ENCODE measurements around the gene ARID1A.
"Not testable (repeated sequence)": the region's sequence is repeated elsewhere in the genome, so short reads cannot be mapped to it uniquely, and the experiment has no call there.

The ARID1A gene

GRCh38 chr1:26787706-26788514 is 92.1 kb downstream of the ARID1A start, which contains the start of gene PIGV:
Gene PIGV (plus strand): TSS chr1:26787950. CDS start chr1:26790816, 2,866 bp downstream.
- peak; percentile 89 for DNase-seq (ENCODE audit: low spot score)

DNA sequence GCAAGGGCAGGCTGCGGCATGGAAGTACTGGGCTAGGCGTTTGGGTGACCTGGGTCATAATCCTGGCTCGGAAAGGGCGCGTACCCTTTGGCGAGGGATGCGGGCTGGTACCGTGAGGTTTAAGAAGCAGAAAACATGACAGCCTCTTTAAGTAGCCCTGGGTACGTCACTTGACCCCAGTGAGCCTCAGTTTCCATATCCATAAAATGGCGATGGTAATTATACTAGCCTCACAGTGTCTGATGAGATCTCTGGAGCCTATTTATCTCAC is 92.6 kb downstream of the ARID1A start:
- no peak for DNase-seq (ENCODE audit: low spot score)

GRCh38 chr1:26788836-26789611 is 93.2 kb downstream of the ARID1A start:
- peak; percentile 93 for DNase-seq (ENCODE audit: low spot score)

- no peak for DNase-seq (ENCODE audit: low spot score)
Measured at GRCh38 chr1:26789612-26789865, 93.7 kb downstream of the ARID1A start.

DNA sequence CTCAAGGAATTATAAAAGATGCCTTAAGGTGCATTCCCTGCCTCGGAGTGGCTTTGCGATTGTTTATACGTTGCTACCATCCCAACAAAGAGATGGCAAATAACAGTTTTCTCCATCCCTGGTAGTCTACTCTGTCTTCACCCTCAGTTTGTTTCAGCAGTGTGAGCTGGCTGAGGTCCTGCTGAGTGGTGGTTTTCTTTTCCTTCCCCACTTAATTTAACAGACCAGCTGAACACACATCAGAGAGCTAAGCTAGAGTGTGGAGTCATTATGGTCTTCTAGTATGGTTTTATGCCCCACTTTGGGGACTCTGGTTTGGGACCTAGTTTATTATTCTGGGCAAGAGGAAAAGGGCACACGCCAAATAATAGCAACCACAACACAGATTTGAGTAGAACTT is 94.1 kb downstream of the ARID1A start:
- DNase-seq (ENCODE audit: low spot score), result no peak

- no peak for DNase-seq (ENCODE audit: low spot score)
Measured at GRCh38 chr1:26790551-26790953, 94.7 kb downstream of the ARID1A start.

DNA sequence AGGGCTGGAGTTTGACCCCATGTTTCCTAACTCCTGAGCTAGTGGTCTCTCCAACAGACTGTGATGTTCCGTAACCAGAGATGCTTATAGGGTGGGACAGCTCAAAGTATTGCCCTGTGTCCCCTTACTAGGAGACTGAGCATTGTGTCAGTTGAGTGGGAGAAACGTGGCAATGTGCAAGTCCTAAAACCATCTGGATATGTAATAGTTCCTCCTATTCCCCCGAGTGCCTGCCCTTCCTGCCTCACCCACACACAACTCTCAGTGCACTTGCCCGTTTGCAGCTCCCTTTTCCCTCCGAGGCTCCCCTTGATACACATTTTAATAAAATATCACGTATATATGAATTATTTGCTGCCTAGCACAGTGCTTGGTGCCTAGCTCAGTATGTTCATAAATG is 95.3 kb downstream of the ARID1A start:
- DNase-seq (ENCODE audit: low spot score), result no peak

DNA sequence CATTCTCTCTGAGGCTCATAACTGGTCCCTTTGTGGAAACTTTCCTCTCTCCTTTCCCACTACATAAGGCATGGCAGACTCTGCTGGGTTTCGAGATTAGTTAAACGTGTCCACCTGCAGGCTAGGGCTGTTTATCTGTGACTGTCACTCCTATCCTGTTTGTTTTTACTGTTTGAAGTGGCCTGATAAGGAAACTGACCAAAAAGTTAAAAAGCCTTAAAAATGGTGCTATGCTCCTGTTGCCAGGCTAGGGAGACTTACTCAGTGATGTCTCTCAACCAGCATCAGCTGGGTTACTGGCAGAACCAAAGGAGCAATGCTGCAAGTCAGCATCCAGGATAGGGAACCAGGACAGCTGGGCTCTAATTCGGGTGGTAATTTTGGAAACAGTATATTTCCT is 95.8 kb downstream of the ARID1A start:
- DNase-seq (ENCODE audit: low spot score), result no peak

GRCh38 chr1:26792924-26793323 is 97.1 kb downstream of the ARID1A start:
- no peak for DNase-seq (ENCODE audit: low spot score)

- no peak for DNase-seq (ENCODE audit: low spot score)
Measured at GRCh38 chr1:26794391-26794790, 98.6 kb downstream of the ARID1A start.

GRCh38 chr1:26797627-26798026 is 101.8 kb downstream of the ARID1A start:
- DNase-seq (ENCODE audit: low spot score), result no peak

- no peak for DNase-seq (ENCODE audit: low spot score)
Measured at GRCh38 chr1:26799479-26800142, 103.8 kb downstream of the ARID1A start.

DNA sequence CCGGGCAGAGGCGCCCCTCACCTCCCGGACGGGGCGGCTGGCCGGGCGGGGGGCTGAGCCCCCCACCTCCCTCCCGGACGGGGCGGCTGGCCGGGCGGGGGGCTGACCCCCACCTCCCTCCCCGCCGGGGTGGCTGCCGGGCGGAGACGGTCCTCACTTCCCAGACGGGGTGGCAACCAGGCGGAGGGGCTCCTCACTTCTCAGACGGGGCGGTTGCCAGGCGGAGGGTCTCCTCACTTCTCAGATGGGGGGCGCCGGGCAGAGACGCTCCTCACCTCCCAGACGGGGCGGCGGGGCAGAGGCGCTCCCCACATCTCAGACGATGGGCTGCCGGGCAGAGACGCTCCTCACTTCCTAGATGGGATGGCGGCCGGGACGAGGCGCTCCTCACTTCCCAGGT is 108.1 kb downstream of the ARID1A start:
- not testable (repeated sequence) for DNase-seq (ENCODE audit: low spot score)

- DNase-seq (ENCODE audit: low spot score), result peak; percentile 92
Measured at GRCh38 chr1:26810105-26810504, 114.3 kb downstream of the ARID1A start.

- DNase-seq (ENCODE audit: low spot score), result no peak
Measured at GRCh38 chr1:26811057-26811456, 115.2 kb downstream of the ARID1A start.

DNA sequence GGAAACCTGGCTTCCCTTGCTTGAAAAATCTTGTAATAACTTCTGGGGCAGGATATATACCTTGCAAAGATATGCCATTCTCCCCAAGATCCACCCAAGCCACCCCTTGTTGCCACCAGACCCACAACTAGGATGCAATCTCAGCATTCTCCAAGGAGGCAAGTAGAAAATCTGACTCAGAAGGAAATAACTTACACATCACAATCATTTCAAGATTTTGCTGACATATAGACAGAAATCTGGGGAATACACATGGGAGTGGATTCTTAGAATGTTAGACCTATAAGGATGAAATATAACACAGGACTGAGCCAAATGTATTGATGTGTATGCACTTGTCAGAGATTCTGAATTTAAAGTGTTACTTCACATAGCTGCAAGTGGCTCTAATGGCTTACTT is 115.9 kb downstream of the ARID1A start:
- DNase-seq (ENCODE audit: low spot score), result no peak

GRCh38 chr1:26814377-26814776 is 118.6 kb downstream of the ARID1A start:
- no peak for DNase-seq (ENCODE audit: low spot score)

- no peak for DNase-seq (ENCODE audit: low spot score)
Measured at GRCh38 chr1:26814893-26815292, 119.1 kb downstream of the ARID1A start.

- DNase-seq (ENCODE audit: low spot score), result peak; percentile 93
Measured at GRCh38 chr1:26820784-26821269, 125.0 kb downstream of the ARID1A start.

GRCh38 chr1:26822737-26823395 is 127.1 kb downstream of the ARID1A start:
- no peak for DNase-seq (ENCODE audit: low spot score)

- DNase-seq (ENCODE audit: low spot score), result no peak
Measured at GRCh38 chr1:26824731-26825130, 128.9 kb downstream of the ARID1A start.

GRCh38 chr1:26826261-26827105 is 130.7 kb downstream of the ARID1A start, which contains the start of gene ZDHHC18:
Gene ZDHHC18 (plus strand): TSS chr1:26826688. CDS start chr1:26826805, 117 bp downstream.
- peak; percentile 65 for DNase-seq (ENCODE audit: low spot score)

Data from NAMALWA (cell line).